HepG2 (cell line): ENCODE data around the gene HSPE1. TPM values are rescaled to one million over a fixed set of nuclear protein-coding genes. Genes with fewer than 3 reads are reported as not detected.

Experiments used
- AFF4 ChIP-seq: sonication (generic); formaldehyde crosslinking; IDR thresholded peaks from 2 replicates; pipeline ENCODE4 v1.4.0; 2020; ENCODE audit warnings: missing genetic modification reagents
- ATAD3A ChIP-seq: sonication (generic); formaldehyde crosslinking; IDR thresholded peaks from 2 replicates; pipeline ENCODE4 v1.4.0; 2020; ENCODE audit warnings: missing genetic modification reagents
- ELK4 ChIP-seq: sonication (generic); formaldehyde crosslinking; IDR thresholded peaks from 2 replicates; pipeline ENCODE4 v1.9.0; 2021; ENCODE audit warnings: missing genetic modification reagents, borderline replicate concordance
- HES4 ChIP-seq: sonication (generic); formaldehyde crosslinking; IDR thresholded peaks from 2 replicates; pipeline ENCODE4 v1.9.0; 2021; ENCODE audit warnings: mild to moderate bottlenecking, missing genetic modification reagents, borderline replicate concordance
- KAT8 ChIP-seq: IDR thresholded peaks from 2 replicates; pipeline ENCODE4 v1.6.1; 2016; ENCODE audit warnings: missing genetic modification reagents, missing compliant biosample characterization
- MEF2D ChIP-seq: sonication (generic); formaldehyde crosslinking; IDR thresholded peaks from 2 replicates; pipeline ENCODE4 v1.5.1; 2020; ENCODE audit warnings: mild to moderate bottlenecking, missing genetic modification reagents
- PHF20 ChIP-seq: sonication (generic); formaldehyde crosslinking; IDR thresholded peaks from 2 replicates; pipeline ENCODE4 v1.5.0; 2020; ENCODE audit warnings: mild to moderate bottlenecking, missing genetic modification reagents
- SMYD3 ChIP-seq: sonication (generic); formaldehyde crosslinking; IDR thresholded peaks from 2 replicates; pipeline ENCODE4 v1.8.1; 2023; ENCODE audit warnings: mild to moderate bottlenecking, missing genetic modification reagents
- SP4 ChIP-seq: sonication (generic); formaldehyde crosslinking; IDR thresholded peaks from 2 replicates; pipeline ENCODE4 v1.8.1; 2023; ENCODE audit warnings: mild to moderate bottlenecking, missing genetic modification reagents
- ZNF232 ChIP-seq: sonication (generic); formaldehyde crosslinking; IDR thresholded peaks from 2 replicates; pipeline ENCODE4 v1.4.0; 2020; ENCODE audit warnings: missing genetic modification reagents, borderline replicate concordance
- ZNF282 ChIP-seq: fragments of 450-650 bp; IDR thresholded peaks from 2 replicates; pipeline ENCODE4 v1.6.1; 2018; ENCODE audit not compliant: partially characterized antibody
- ZNF646 ChIP-seq: sonication (generic); formaldehyde crosslinking; IDR thresholded peaks from 2 replicates; pipeline ENCODE4 v1.9.0; 2021; ENCODE audit warnings: mild to moderate bottlenecking, missing genetic modification reagents
- ZNF672 ChIP-seq: sonication (generic); formaldehyde crosslinking; IDR thresholded peaks from 2 replicates; pipeline ENCODE4 v1.8.1; 2022; ENCODE audit warnings: missing genetic modification reagents
- ZNF749 ChIP-seq: sonication (generic); formaldehyde crosslinking; IDR thresholded peaks from 2 replicates; pipeline ENCODE4 v1.8.0; 2022; ENCODE audit warnings: mild to moderate bottlenecking, missing genetic modification reagents, moderate library complexity, borderline replicate concordance
- ZXDC ChIP-seq: sonication (generic); formaldehyde crosslinking; IDR thresholded peaks from 2 replicates; pipeline ENCODE4 v1.5.0; 2020; ENCODE audit warnings: mild to moderate bottlenecking, missing genetic modification reagents
- polyA plus RNA-seq, 8 experiments: library from polyadenylated mRNA; depleted of rRNA in 3 of 8; stranded (reverse) in 7 of 8; unstranded in 1 of 8; fragments of >200 nt; fragmentation: Illumina TruSeq in 4 of 8; extraction: Trizol in 4 of 8; gene quantifications; 2 replicates each; pipeline versions ENCODE4 v1.2.1 to v1.2.3, GENCODE V29; 2011 to 2016; ENCODE audit warnings: low read depth in 4 of 8, missing spikeins in 1 of 8, mixed read lengths in 1 of 8; ENCODE audit not compliant: insufficient read depth in 1 of 8
- total RNA-seq, 5 experiments: library from RNA; depleted of rRNA; stranded (reverse); fragments of >200 nt; fragmentation: Illumina TruSeq; extraction: Trizol; gene quantifications; 2 replicates each; pipeline ENCODE4 v1.2.3, GENCODE V29; 2016; ENCODE audit warnings: low read depth in 1 of 5

HSPE1 gene
- total and polyA plus RNA-seq, 2 of the 13 experiments (the other 11 are each of a cell fraction or from before 2014, with no cell fraction given): 244 to 823 TPM

- no peak for TF ChIP-seq ELK4 (CRISPR knock-in tag)
- TF ChIP-seq ZNF672 (CRISPR knock-in tag): no peak
- peak; percentile 85 for TF ChIP-seq PHF20 (CRISPR knock-in tag)
- TF ChIP-seq SMYD3 (CRISPR knock-in tag): no peak
- no peak; the same call in 1 of the 2 replicates for TF ChIP-seq HES4 (CRISPR knock-in tag)
- peak; percentile 99 for TF ChIP-seq SP4 (CRISPR knock-in tag)
- TF ChIP-seq ZXDC (CRISPR knock-in tag): peak; percentile 73
- no peak for TF ChIP-seq ZNF646 (CRISPR knock-in tag)
- TF ChIP-seq KAT8 (CRISPR knock-in tag): peak; percentile 94
- TF ChIP-seq AFF4 (CRISPR knock-in tag): no peak; the same call in 1 of the 2 replicates
- peak; percentile 75 for TF ChIP-seq MEF2D (CRISPR knock-in tag)
- TF ChIP-seq ZNF749: peak; percentile 52; the same call in 1 of the 2 replicates
- no peak for TF ChIP-seq ZNF282
- 0 out of 2 replicates have a peak, but pooled peaks have one; percentile 54 for TF ChIP-seq ZNF232 (CRISPR knock-in tag)
- no peak for TF ChIP-seq ATAD3A (CRISPR knock-in tag)
These were observed 46.9 kb upstream of the HSPE1 start, which contains the start of gene COQ10B (continued) for GRCh38 chr2:197453123-197453913.
